ENCODE data around the gene DMD.

DMD gene

DNA sequence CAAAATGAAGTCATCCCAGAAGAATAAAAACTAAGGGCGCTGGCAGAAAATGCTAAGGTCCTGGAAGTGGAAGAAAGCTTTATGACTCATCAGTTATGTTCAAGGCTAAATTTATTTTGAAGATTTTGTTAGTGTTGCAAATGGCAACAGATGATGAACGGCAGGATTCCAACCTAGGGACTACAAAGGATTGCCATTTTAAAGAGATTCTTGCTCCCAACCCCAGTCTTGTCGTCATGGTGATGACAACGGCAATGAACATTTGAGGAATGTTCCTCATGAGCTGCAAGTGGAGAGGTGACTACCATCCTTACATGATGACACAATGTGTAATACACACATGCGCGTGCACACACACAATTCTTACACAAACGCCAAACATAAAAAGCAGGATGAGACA lies 2085.1 kb downstream of the DMD start:
- Histone ChIP-seq H3K4me1 (ENCODE audit: insufficient read depth, low read length, poor library complexity, severe bottlenecking) (peaks cover 52% of the 10 kb centered on the region), H4K20me1 (ENCODE audit: insufficient read depth, low read length, poor library complexity, severe bottlenecking) (no peaks in the 10 kb centered on the region), H3K9ac (ENCODE audit: low read depth, low read length, poor library complexity, severe bottlenecking) (no peak overlapping the region), H3F3A (ENCODE audit: low read depth) (no peaks in the 10 kb centered on the region), H3K79me2 (ENCODE audit: insufficient read depth, low read length) (no peaks in the 10 kb centered on the region), H3K9me2 (replicated peaks; ENCODE audit: low read depth, low read length) (no peaks in the 10 kb centered on the region), H3K36me3 (ENCODE audit: insufficient read depth, low read length) (peaks cover 34% of the 10 kb centered on the region), H2AFZ (ENCODE audit: low read length) (no peak overlapping the region), H3K27me3 (ENCODE audit: insufficient read depth, low read length, poor library complexity, severe bottlenecking) (no peaks in the 10 kb centered on the region), H3K4me3 (ENCODE audit: low read length, poor library complexity, severe bottlenecking) (no peak overlapping the region), H3K4me2 (ENCODE audit: low read depth, low read length, poor library complexity, severe bottlenecking) (no peak overlapping the region), H3K9me3 (ENCODE audit: insufficient read depth, low read depth, low read length) (peaks cover 8% of the 10 kb centered on the region; the same call in 1 of the 2 replicates)
- TF ChIP-seq EZH2phosphoT487 (IDR thresholded peaks at IDR 0.05; ENCODE audit: borderline replicate concordance): no peak
- TF ChIP-seq CTCF (conservative IDR thresholded peaks at IDR 0.05; ENCODE audit: low read length): no peak

- peaks cover 38% of the 10 kb centered on the region for H3K36me3 ChIP-seq (ENCODE audit: insufficient read depth, low read length)
- H3K4me2 ChIP-seq (ENCODE audit: low read depth, low read length, poor library complexity, severe bottlenecking): no peak overlapping the region
- peaks cover 36% of the 10 kb centered on the region for H3K4me1 ChIP-seq (ENCODE audit: insufficient read depth, low read length, poor library complexity, severe bottlenecking)
- H3F3A ChIP-seq (ENCODE audit: low read depth): no peaks in the 10 kb centered on the region
- no peaks in the 10 kb centered on the region for H3K79me2 ChIP-seq (ENCODE audit: insufficient read depth, low read length)
- H3K9me2 ChIP-seq (replicated peaks; ENCODE audit: low read depth, low read length): no peaks in the 10 kb centered on the region
- H3K27me3 ChIP-seq (ENCODE audit: insufficient read depth, low read length, poor library complexity, severe bottlenecking): no peaks in the 10 kb centered on the region
- H3K9ac ChIP-seq (ENCODE audit: low read depth, low read length, poor library complexity, severe bottlenecking): no peak overlapping the region
- no peak overlapping the region for H2AFZ ChIP-seq (ENCODE audit: low read length)
- H4K20me1 ChIP-seq (ENCODE audit: insufficient read depth, low read length, poor library complexity, severe bottlenecking): no peaks in the 10 kb centered on the region
- TF ChIP-seq EZH2phosphoT487 (IDR thresholded peaks at IDR 0.05; ENCODE audit: borderline replicate concordance): no peak
- no peak for TF ChIP-seq CTCF (conservative IDR thresholded peaks at IDR 0.05; ENCODE audit: low read length)
- no peak overlapping the region for H3K4me3 ChIP-seq (ENCODE audit: low read length, poor library complexity, severe bottlenecking)
- peaks cover 8% of the 10 kb centered on the region; the same call in 1 of the 2 replicates for H3K9me3 ChIP-seq (ENCODE audit: insufficient read depth, low read depth, low read length)
Measured at GRCh38 chrX:31124536-31124935, 2086.8 kb downstream of the DMD start.

- H3K27me3 ChIP-seq (ENCODE audit: insufficient read depth, low read length, poor library complexity, severe bottlenecking): no peaks in the 10 kb centered on the region
- H3K9me2 ChIP-seq (replicated peaks; ENCODE audit: low read depth, low read length): no peaks in the 10 kb centered on the region
- peak overlapping the region; percentile 58 for H3K4me2 ChIP-seq (ENCODE audit: low read depth, low read length, poor library complexity, severe bottlenecking)
- H3K9ac ChIP-seq (ENCODE audit: low read depth, low read length, poor library complexity, severe bottlenecking): no peak overlapping the region
- no peaks in the 10 kb centered on the region for H3K79me2 ChIP-seq (ENCODE audit: insufficient read depth, low read length)
- H3K4me1 ChIP-seq (ENCODE audit: insufficient read depth, low read length, poor library complexity, severe bottlenecking): peaks cover 24% of the 10 kb centered on the region
- TF ChIP-seq CTCF (conservative IDR thresholded peaks at IDR 0.05; ENCODE audit: low read length) (no peak), EZH2phosphoT487 (IDR thresholded peaks at IDR 0.05; ENCODE audit: borderline replicate concordance) (no peak)
- no peaks in the 10 kb centered on the region for H3F3A ChIP-seq (ENCODE audit: low read depth)
- no peak overlapping the region for H3K4me3 ChIP-seq (ENCODE audit: low read length, poor library complexity, severe bottlenecking)
- no peak overlapping the region for H2AFZ ChIP-seq (ENCODE audit: low read length)
- H3K36me3 ChIP-seq (ENCODE audit: insufficient read depth, low read length): peaks cover 34% of the 10 kb centered on the region
- H4K20me1 ChIP-seq (ENCODE audit: insufficient read depth, low read length, poor library complexity, severe bottlenecking): no peaks in the 10 kb centered on the region
- peaks cover 7% of the 10 kb centered on the region; the same call in 1 of the 2 replicates for H3K9me3 ChIP-seq (ENCODE audit: insufficient read depth, low read depth, low read length)
Measured at GRCh38 chrX:31123335-31123734, 2088.0 kb downstream of the DMD start.
